ENCODE measurements around the gene DTD1.

Gene DTD1

GRCh38 chr20:18614244-18614643 lies 26.4 kb downstream of the DTD1 start:
- in situ Hi-C loops (cut with HindIII; ENCODE audit: low sequenced_read_pairs) = no loop called here

DNA sequence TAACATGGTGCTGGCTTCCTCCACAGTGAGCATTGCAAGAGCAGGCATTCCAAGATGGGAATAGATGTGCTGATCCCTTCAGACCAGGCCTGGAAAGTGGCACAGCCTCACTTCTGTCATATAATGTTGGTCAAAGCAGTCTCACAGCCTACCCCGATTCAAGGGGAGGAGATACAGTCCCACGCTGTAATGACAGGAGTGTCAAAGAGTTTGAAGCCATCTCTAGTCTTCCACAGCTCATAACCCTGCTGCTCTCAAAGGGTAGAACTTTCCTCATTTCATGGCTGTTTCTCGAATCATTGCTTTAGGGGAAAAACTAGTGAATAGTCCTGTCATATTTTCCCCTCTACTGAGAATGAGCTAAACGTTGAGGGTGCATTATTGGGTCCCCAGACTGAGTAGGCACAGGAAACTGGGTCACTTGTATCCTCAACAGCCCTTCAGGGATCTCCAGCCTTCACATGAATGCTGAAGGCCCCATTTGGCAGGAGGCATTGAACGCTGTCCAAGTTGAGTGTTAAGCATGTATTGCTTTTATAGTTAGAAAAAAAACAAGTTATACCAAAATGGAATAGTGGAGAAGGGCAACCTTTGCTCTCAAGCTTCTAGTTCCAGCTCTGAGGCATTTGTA lies 27.3 kb downstream of the DTD1 start:
- in situ Hi-C loops (cut with HindIII; ENCODE audit: low sequenced_read_pairs) = no loop called here

GRCh38 chr20:18621004-18621403 lies 33.1 kb downstream of the DTD1 start:
- in situ Hi-C loops (cut with HindIII; ENCODE audit: low sequenced_read_pairs) = no loop called here

DNA sequence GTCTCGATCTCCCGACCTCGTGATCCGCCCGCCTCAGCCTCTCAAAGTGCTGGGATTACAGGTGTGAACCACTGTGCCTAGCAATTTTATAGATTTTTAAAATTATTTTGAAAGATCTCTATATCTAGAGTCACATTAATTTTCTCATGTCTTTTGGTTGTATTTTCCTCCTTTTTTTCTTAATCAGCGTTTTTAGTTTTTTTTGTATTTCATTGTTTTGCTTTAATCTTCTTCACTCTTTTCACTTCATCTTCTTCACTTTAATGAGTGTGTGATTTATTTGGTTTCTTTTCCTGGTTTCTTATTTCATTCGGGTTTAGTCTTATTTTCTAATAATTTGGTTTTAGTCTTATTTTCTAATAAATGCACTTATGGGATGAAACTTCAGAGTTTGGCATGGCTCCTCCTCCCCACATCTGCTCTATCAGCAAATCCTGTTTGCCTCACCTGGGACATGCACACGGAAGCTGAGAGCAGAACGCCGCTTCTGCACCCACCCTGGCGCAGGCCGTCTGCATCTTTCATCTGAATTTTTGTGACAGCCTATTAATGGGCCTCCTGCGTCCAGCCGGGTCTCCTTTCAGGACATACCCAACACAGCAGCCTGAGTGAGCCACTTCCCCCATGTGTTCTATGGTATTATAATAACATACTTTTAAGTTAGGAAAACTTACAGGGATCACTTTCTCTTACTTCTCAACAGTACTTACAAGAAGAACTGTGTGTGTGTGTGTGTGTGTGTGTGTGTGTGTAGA lies 35.5 kb downstream of the DTD1 start:
- in situ Hi-C loops (cut with HindIII; ENCODE audit: low sequenced_read_pairs) = no loop called here

- in situ Hi-C loops (cut with HindIII; ENCODE audit: low sequenced_read_pairs) = no loop called here
These were observed 37.1 kb downstream of the DTD1 start for GRCh38 chr20:18624948-18625347.

- in situ Hi-C loops (cut with HindIII; ENCODE audit: low sequenced_read_pairs) = no loop called here
These were observed 38.2 kb downstream of the DTD1 start for GRCh38 chr20:18625907-18626655.

DNA sequence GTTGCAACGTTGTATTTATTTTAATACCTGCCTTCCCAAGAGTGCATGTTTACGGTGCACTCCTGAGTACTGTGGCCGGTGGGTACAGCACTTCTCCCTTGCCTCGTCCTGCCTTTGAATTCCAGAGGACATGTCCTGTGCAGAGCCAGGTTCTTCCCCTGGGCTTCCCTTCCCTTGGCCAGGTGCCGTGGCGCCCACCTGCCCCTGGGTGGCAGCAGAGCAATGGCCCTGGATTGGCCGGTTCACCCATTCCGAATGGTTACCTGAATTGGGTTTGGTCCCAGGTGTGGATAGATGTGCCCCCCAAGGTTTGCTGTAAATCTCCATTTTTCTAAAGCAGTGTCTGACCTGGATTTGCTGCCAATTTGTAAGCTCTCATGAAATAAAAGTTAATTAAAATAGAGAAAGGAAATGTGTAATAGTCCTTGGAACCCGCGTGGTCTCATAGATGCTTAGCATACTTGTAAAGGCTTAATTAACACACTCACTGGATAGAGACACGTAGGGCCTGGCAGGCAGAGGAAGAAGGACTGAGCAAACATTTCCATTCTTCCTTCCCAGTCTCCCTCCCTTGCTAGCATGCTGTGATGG lies 40.6 kb downstream of the DTD1 start:
- in situ Hi-C loops (cut with HindIII; ENCODE audit: low sequenced_read_pairs) = no loop called here

DNA sequence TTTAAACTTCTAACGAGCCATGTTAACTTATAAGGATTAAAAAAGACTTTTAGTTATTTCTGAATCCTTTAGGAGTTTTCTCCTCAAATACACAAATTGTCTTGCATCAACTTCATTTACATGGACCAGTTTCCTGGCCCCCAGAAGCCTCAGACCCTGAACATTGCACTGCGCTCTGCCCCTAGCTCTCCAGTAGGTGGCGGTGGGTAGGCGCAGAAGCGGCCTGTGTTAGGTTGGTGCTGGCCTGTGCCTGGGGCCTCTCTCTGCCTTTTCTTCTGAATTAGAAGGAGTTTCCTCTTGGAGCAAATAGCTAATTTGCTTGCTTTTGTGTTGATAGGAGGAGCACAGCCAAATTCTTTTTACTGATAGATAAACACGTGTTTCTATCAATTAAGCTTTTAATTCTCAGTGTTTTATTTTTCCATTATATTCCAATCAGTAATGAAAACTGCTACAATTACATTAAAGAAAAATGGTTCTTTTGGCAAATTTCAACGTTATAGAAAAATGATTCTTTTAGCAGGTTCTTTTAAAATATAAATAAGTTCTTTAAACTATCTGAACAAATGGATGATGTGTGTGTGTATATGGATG lies 44.4 kb downstream of the DTD1 start:
- in situ Hi-C loops (cut with HindIII; ENCODE audit: low sequenced_read_pairs) = no loop called here

DNA sequence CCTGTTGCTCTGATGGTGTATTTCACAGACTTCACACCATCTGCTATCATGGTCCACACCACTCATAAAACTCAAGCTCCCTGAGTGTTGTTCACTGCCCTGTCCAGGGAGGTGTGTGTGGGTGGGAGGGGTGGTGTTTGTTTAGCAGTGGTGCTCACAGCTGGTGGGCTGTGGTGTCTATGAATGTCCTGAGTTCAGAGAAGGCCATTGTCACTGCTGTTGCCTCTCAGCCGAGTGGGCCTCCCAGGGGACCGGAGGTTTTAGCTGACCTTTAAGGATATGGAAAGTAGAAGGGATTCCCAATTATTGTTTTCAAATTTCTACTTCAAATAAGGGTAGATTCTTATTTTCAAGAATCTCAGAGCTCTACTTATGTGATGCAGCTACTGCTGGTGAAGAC lies 45.6 kb downstream of the DTD1 start:
- in situ Hi-C loops (cut with HindIII; ENCODE audit: low sequenced_read_pairs) = no loop called here

DNA sequence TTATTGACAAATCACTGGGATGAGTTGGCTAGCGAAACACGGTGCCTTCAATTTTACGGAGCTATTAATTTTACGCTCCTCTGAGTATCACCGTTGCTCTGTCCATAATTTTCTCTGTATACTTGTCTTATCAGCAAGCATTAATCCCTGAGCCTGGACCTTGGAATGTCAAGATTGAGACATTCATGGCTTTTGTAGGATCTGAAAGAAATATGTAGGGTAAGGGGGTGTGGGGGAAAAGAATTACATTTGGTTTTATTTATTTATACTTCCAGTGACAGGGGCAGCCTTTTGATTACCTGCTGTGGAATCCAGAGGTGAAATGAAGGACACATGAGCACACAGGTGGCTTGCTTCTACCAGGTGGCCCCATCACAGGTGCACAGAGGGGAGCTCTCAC lies 46.6 kb downstream of the DTD1 start:
- in situ Hi-C loops (cut with HindIII; ENCODE audit: low sequenced_read_pairs) = no loop called here

- in situ Hi-C loops (cut with HindIII; ENCODE audit: low sequenced_read_pairs) = no loop called here
These were observed 47.5 kb downstream of the DTD1 start for GRCh38 chr20:18635380-18635779.

- in situ Hi-C loops (cut with HindIII; ENCODE audit: low sequenced_read_pairs) = no loop called here
These were observed 49.4 kb downstream of the DTD1 start for GRCh38 chr20:18637224-18637623.

DNA sequence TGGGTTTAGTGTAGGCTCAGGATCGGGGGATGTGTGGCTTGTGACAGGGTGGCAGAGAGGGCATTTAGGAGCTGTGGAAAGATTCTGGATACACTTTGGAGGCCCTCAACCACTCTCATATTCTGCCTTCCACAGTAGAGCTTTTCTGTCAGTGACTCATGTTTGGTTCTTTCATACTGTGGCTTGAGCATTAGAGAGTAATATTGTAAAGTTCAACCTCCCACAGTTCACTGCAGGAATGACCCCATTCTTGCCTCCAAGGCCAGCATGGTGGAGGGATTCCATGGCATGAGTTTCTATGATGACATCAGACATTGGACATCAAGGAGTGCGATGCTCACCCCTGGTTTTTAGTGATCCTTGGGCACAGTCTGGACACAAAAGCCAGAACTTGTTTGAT lies 50.9 kb downstream of the DTD1 start:
- in situ Hi-C loops (cut with HindIII; ENCODE audit: low sequenced_read_pairs) = no loop called here

- in situ Hi-C loops (cut with HindIII; ENCODE audit: low sequenced_read_pairs) = no loop called here
These were observed 51.7 kb downstream of the DTD1 start for GRCh38 chr20:18639501-18639979.

- in situ Hi-C loops (cut with HindIII; ENCODE audit: low sequenced_read_pairs) = no loop called here
These were observed 57.4 kb downstream of the DTD1 start for GRCh38 chr20:18645196-18645745.

GRCh38 chr20:18645851-18646250 lies 58.0 kb downstream of the DTD1 start:
- in situ Hi-C loops (cut with HindIII; ENCODE audit: low sequenced_read_pairs) = no loop called here

DNA sequence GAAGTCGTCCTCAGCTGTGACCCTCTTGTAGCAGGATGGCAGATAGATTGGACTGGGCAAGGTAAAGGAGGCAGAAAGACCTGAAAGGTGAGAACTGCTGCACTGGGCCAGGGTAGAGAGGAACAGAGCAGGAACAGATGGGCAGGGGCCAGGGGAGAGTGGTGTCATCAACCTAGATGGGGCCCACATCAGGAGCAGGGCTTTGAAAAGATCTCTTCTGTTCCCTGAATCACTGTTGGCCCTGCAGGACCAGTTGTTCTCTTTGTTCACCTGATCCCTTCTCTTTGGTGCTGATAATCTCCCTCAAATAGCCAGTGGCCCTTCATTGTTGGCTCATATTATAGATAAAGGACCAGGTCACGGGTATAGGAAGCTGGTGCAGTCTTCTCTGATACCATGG lies 59.9 kb downstream of the DTD1 start:
- in situ Hi-C loops (cut with HindIII; ENCODE audit: low sequenced_read_pairs) = no loop called here

GRCh38 chr20:18650224-18650623 lies 62.4 kb downstream of the DTD1 start:
- in situ Hi-C loops (cut with HindIII; ENCODE audit: low sequenced_read_pairs) = no loop called here

- in situ Hi-C loops (cut with HindIII; ENCODE audit: low sequenced_read_pairs) = no loop called here
These were observed 66.0 kb downstream of the DTD1 start for GRCh38 chr20:18653736-18654447.

GRCh38 chr20:18654448-18654773 lies 66.6 kb downstream of the DTD1 start:
- in situ Hi-C loops (cut with HindIII; ENCODE audit: low sequenced_read_pairs) = no loop called here
